GM21619 (cell line): Measurements from ENCODE around the gene CFAP97.
"Not testable (repeated sequence)": the region's sequence is repeated elsewhere in the genome, so short reads cannot be mapped to it uniquely, and the experiment has no call there.

ENCODE experiments used
- ATAC-seq: cut with Tn5 transposase; IDR thresholded peaks from one replicate; pipeline ENCODE4 v1.9.1; 2021; ENCODE audit not compliant: unreplicated experiment

CFAP97 gene

DNA sequence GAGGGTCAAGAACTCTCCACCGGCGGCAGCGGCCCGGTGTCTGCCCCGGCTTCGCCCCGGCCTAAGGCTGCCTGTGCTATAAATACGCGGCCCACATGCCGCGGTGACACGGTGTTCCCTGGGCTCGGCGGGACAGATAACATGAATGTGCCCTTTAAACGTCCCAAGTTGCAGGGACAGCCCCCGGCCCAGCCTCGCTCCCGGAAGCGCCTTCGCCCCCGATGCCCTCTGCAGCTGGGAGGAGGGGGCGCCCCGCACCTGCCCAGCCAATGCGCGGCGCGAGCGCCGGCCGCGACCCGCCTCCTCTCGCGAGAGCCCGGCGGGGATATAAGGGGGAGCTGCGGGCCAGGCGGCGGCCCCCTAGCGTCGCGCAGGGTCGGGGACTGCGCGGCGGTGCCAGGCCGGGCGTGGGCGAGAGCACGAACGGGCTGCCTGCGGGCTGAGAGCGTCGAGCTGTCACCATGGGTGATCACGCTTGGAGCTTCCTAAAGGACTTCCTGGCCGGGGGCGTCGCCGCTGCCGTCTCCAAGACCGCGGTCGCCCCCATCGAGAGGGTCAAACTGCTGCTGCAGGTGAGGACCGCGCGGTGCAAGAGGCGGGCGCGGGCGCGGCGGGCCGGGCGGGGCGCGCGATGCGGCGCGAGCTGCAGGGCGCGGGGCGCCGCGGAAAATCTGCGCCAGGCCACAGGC is 60.7 kb downstream of the CFAP97 start, which contains the start of gene SLC25A4:
SLC25A4 (plus strand) TSS at position 355 of the 689 bp plus-strand sequence; CDS start at position 462, 107 bp downstream.
- peak; percentile 94 for ATAC-seq

GRCh38 chr4:185142564-185142911 is 61.3 kb downstream of the CFAP97 start:
- no peak for ATAC-seq

GRCh38 chr4:185141777-185142176 is 62.0 kb downstream of the CFAP97 start:
- ATAC-seq: no peak

- no peak for ATAC-seq
Measured at GRCh38 chr4:185139736-185140135, 64.1 kb downstream of the CFAP97 start.

DNA sequence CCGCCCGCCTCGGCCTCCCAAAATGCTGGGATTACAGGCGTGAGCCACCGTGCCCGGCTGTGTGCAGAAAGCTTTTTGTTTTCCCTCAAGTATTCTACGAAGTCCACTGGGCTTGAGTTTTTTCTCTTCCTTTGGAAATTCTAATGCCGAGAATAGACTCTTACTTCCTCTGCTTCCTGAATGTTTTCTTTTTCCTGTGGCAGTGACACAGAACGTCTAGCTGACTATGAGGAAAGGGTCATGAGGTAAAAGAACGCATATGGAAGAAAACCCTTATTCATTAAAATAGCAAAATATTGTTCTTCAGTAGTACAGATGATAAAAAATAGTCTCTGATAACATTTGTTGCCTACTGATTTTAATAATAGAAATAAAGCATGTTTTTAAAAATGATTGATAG is 65.6 kb downstream of the CFAP97 start:
- ATAC-seq: no peak

GRCh38 chr4:185137233-185137925 is 66.4 kb downstream of the CFAP97 start:
- ATAC-seq: no peak

- peak; percentile 60 for ATAC-seq
Measured at GRCh38 chr4:185134307-185134869, 69.4 kb downstream of the CFAP97 start.

DNA sequence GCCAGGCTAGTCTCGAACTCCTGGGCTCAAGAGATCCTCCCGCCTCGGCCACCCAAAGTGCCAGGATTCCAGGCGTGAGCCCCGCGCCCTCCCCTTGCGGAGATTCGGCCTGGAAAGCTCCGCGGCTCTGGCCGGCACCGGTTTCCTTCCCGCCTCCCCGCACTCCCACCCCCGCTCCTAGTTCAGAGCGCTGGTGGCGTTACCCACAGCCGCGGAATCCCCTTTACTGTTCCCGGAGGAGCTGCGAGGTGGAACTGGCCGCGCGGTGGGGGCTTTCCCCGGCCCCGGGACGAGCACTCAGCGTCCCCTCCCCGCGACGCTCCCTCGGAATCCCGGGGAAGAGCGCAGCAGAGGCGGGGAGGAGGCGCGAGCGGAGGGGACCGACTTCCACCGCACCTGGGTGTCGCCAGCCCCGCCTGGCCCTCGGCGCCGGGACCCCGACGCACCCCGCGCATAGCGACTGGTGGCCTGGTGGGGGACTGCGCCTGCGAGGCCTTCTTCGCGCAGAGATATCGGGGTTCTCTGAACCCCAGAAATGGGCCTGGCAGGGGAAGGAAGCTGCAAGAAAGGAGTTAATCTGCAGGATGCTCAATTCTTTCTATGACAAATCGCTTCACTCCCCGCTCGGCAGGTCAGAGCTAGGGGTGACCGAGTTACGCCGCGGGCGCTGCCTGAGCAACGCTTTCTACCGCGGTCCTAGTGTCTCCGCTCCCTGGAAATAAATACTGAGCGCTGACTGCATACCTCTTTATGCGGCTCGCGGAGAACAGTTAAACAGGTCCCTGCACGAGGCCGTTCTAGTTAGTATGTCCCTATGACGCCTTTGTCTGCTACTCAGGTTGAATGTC is 75.3 kb downstream of the CFAP97 start:
- ATAC-seq: no peak

- ATAC-seq: no peak
Measured at GRCh38 chr4:185127021-185127925, 76.5 kb downstream of the CFAP97 start.

- ATAC-seq: no peak
Measured at GRCh38 chr4:185124006-185124405, 79.8 kb downstream of the CFAP97 start.

- peak; percentile 78 for ATAC-seq
Measured at GRCh38 chr4:185122681-185123345, 81.0 kb downstream of the CFAP97 start.

GRCh38 chr4:185120631-185120946 is 83.2 kb downstream of the CFAP97 start:
- ATAC-seq: no peak

DNA sequence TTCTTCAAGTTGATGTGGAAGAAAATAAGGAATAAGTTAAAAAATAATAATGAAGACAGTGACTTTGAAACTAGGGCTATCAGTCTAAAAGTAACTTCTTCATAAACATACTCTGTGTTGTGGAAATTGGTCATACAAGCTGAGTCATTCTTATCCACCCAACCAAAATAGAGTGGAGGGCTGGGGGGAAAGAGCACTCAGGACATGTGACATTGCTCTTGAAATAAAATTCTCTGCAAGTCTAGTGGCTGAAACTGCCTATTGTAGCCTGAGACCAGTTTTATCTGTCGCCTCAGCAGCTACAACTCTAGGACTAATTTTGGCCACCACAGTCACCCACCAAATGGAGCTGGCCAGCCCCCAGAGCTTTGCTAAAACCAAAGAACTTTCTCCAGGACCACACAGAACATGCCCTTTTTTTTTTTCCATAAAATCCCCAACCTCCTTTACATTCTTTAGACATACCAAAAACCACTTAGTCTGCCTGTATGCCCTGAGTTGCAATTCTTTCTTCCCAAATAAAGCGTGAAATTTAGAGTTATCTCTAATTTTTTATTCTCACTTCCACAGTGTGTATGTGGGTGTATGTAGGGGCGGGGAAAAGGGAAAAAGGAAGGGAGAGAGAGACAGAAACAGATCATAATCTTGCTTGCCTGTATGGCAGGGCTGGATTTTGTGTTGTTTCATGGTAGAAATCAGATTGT is 83.7 kb downstream of the CFAP97 start:
- ATAC-seq: no peak

DNA sequence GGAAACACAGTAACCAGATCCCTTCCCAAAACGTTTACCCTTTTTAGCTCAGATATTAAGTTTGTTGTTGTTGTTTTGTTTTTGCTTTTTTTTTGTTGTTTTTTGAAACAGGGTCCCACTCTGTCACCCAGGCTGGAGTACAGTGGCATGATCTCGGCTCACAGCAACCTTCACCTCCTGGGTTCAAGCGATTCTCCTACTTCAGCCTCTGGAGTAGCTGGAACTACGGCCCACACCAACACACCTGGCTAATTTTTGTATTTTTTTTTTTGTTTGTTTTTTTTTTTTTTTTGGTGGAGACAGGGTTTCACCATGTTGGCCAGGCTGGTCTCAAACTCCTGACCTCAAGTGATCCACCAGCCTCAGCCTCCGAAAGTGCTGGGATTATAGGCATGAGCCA is 84.3 kb downstream of the CFAP97 start:
- ATAC-seq: not testable (repeated sequence)

DNA sequence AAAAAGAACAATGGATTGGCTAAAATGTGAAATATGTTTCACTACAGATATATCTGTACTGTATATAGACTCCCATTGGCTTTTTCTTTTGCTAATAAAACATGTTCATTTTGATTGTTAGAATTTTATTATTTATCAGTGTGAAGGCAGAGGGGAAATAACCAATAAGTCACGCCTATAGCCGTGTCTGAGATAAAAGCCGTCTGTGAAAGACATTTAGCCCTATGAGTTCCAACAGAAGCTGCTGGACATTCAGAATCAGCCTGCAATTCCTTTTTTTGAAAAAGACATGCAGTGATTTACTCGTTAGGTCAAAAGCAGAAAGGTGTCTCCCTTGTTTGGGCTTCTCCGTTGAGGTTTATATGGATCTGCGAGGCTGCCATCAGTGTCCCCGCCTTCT is 84.9 kb downstream of the CFAP97 start:
- ATAC-seq: no peak

DNA sequence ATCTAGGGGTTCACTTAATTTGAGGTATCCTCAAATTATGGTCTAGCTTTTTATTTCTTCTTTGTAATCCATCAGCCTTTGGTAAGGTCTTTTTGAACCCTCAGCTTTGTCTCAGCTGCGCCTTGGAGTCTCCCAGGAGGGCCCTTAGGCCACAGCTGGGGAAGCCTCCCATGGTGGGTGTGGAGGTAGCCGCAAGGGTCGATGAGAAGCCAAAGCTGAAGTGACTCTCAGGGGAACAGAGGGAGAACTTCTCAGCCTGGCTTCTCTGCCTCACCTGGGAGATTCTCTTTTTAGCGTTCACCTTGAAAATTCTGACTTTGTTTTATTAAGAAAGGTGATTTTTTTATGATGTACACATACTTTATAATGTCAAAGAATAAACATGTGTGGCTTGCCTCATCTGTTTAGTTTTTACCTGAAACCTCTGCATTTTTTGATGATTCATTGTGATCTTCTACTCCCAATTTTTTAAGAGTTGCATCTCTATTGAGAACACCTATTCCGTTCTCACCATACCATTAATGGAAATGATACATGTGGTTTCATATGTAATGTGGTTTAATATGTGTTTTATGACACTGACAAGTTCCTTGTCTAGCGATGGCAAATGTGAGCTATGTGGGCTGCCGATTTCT is 86.4 kb downstream of the CFAP97 start:
- no peak for ATAC-seq

GRCh38 chr4:185115827-185116232 is 88.0 kb downstream of the CFAP97 start:
- ATAC-seq: no peak

GRCh38 chr4:185113340-185113739 is 90.5 kb downstream of the CFAP97 start:
- ATAC-seq: no peak

DNA sequence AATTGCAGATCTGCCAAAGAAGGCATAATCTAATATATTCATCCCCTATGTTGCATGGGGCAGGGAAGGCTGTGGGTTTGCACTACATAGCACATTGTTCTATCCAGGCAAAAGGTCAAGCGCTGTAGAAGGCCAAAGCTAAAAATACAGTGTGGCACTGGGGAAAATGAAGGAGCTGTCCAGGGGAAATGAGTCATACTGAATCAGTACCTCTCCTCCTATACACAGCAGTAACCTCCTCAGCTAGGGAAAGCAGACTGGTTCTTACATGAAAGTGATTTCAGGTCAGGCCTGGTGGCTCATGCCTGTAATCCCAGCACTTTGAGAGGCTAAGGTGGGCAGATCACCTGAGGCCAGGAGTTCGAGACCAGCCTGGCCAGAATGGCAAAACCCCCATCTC is 91.7 kb downstream of the CFAP97 start:
- ATAC-seq: no peak
